WERI-Rb-1 (cell line): ENCODE results near the gene RABL2A.
"Not testable (repeated sequence)": the region's sequence is repeated elsewhere in the genome, so short reads cannot be mapped to it uniquely, and the experiment has no call there.

Experiments used
- DNase-seq: peaks from one replicate; pipeline ENCODE4 v3.0.0-alpha.2; 2020
- H3K27ac ChIP-seq: fragments of 250-450 bp; sonication (Bioruptor Pico); 2 replicates; pipeline ENCODE4 v1.5.1; 2020; ENCODE audit warnings: mild to moderate bottlenecking, moderate library complexity
- H3K27me3 ChIP-seq: fragments of 250-450 bp; sonication (Bioruptor Pico); 2 replicates; pipeline ENCODE4 v1.5.1; 2021; ENCODE audit warnings: mild to moderate bottlenecking, low read depth, moderate library complexity; ENCODE audit not compliant: insufficient read depth, severe bottlenecking
- H3K36me3 ChIP-seq: fragments of 250-450 bp; sonication (Bioruptor Pico); 2 replicates; pipeline ENCODE4 v1.5.1; 2020; ENCODE audit warnings: mild to moderate bottlenecking, moderate library complexity
- H3K4me3 ChIP-seq: 2 replicates; pipeline ENCODE4 v1.5.1; 2011; ENCODE audit warnings: low read depth, mild to moderate bottlenecking, control low read depth, low read length
- H3K9me3 ChIP-seq: fragments of 250-450 bp; sonication (Bioruptor Pico); 2 replicates; pipeline ENCODE4 v1.5.1; 2021; ENCODE audit warnings: mild to moderate bottlenecking, moderate library complexity; ENCODE audit not compliant: severe bottlenecking
- CTCF ChIP-seq: IDR thresholded peaks from 2 replicates; pipeline ENCODE4 v1.5.1; 2011; ENCODE audit warnings: low read depth, mild to moderate bottlenecking, control low read depth, inconsistent platforms, low read length

RABL2A gene

GRCh38 chr2:113686537-113686936 is 59.5 kb downstream of the RABL2A start:
- Histone ChIP-seq H3K4me3 (no peak overlapping the region), H3K9me3 (no peaks in the 10 kb centered on the region), H3K36me3 (no peaks in the 10 kb centered on the region), H3K27ac (no peak overlapping the region), H3K27me3 (no peaks in the 10 kb centered on the region)
- TF ChIP-seq CTCF, result no peak
- DNase-seq, result no peak

- H3K27ac ChIP-seq, DNase-seq, H3K9me3 ChIP-seq, H3K4me3 ChIP-seq, H3K36me3 ChIP-seq, H3K27me3 ChIP-seq: not testable (repeated sequence)
Observed at GRCh38 chr2:113690871-113691270, 63.8 kb downstream of the RABL2A start.
